Panc1 (cell line): Measurements from ENCODE around the gene SLC7A1. TPM values are rescaled to one million over a fixed set of nuclear protein-coding genes. Genes with fewer than 3 reads are reported as not detected.

ENCODE experiments used
- ATAC-seq: fragments of 200-7000 bp; cut with Tn5 transposase; 2 replicates; pipeline ENCODE4 v1.9.1; 2020; ENCODE audit warnings: mild to moderate bottlenecking, moderate library complexity
- BruUV-seq: library from RNA; stranded (reverse); fragments of 400-500 nt; replicated peaks from 2 replicates; lab custom pipeline; 2021; lab: Mats Ljungman, UMichigan
- CTCF ChIA-PET: fragments of 300-600 bp; sonication (Branson Sonifier 250); formaldehyde crosslinking; loops from one replicate; lab custom pipeline; 2022; ENCODE audit warnings: antibody characterized with exemption; lab: Charles Lee
- POLR2A ChIA-PET: fragments of 300-600 bp; sonication (Branson Sonifier 250); formaldehyde crosslinking; loops from one replicate; lab custom pipeline; 2022; ENCODE audit warnings: antibody characterized with exemption; lab: Charles Lee
- DNase-seq: peaks from one replicate; pipeline ENCODE4 v3.0.0-alpha.2; 2010; ENCODE audit warnings: low read depth, low spot score
- H3K27ac ChIP-seq: 2 replicates; pipeline ENCODE4 v1.5.1; 2011; ENCODE audit warnings: mild to moderate bottlenecking, low read length, inconsistent platforms
- H3K27me3 ChIP-seq: fragments of 200-500 bp; sonication (Bioruptor generic); 2 replicates; pipeline ENCODE4 v1.6.0; 2014; ENCODE audit warnings: low read length, inconsistent platforms; ENCODE audit not compliant: control insufficient read depth, insufficient read depth
- H3K36me3 ChIP-seq: fragments of 200-500 bp; sonication (Bioruptor generic); 2 replicates; pipeline ENCODE4 v1.5.1; 2014; ENCODE audit warnings: inconsistent platforms, mild to moderate bottlenecking, low read length, moderate library complexity; ENCODE audit not compliant: control insufficient read depth, insufficient read depth
- H3K4me1 ChIP-seq: 2 replicates; pipeline ENCODE4 v1.5.1; 2011; ENCODE audit warnings: inconsistent platforms, mild to moderate bottlenecking, low read length, moderate library complexity; ENCODE audit not compliant: control insufficient read depth, insufficient read depth
- H3K4me3 ChIP-seq, 2 experiments: 2 replicates each; pipeline ENCODE4 v1.5.1; 2011 to 2012; ENCODE audit warnings: low read depth in 2 of 2, low read length in 2 of 2, mild to moderate bottlenecking in 2 of 2, inconsistent platforms in 1 of 2, moderate library complexity in 1 of 2
- H3K9me3 ChIP-seq: fragments of 200-500 bp; sonication (Bioruptor generic); 2 replicates; pipeline ENCODE4 v1.5.1; 2014; ENCODE audit warnings: low read depth, mild to moderate bottlenecking, inconsistent platforms, low read length, moderate library complexity; ENCODE audit not compliant: control insufficient read depth, insufficient read depth
- CTCF ChIP-seq: fragments of 450-650 bp; IDR thresholded peaks from 2 replicates; pipeline ENCODE4 v1.5.1; 2017; ENCODE audit warnings: mild to moderate bottlenecking
- POLR2AphosphoS5 ChIP-seq: IDR thresholded peaks from 2 replicates; pipeline ENCODE4 v1.6.1; 2012; ENCODE audit warnings: mild to moderate bottlenecking, low read depth, low read length, moderate library complexity
- SIN3A ChIP-seq: IDR thresholded peaks from 2 replicates; pipeline ENCODE4 v1.6.1; 2012; ENCODE audit warnings: low read depth, mild to moderate bottlenecking, low read length, moderate library complexity, borderline replicate concordance; ENCODE audit not compliant: insufficient read depth
- TCF7L2 ChIP-seq: IDR thresholded peaks from 2 replicates; pipeline ENCODE4 v1.6.1; 2011; ENCODE audit warnings: mild to moderate bottlenecking, low read depth, low read length, inconsistent platforms
- in situ Hi-C: cut with HindIII; loops from 2 replicates; pipeline ENCODE4 v1.10.0; 2016; ENCODE audit warnings: low sequenced_read_pairs, low pct_unique_long_range_greater_than_20kb
- intact Hi-C: fragments of 100-400 bp; cut with micrococcal nuclease; formaldehyde crosslinking; loops from one replicate; pipeline ENCODE4 v1.10.0; 2022; ENCODE audit not compliant: unreplicated experiment
- total RNA-seq: library from RNA; stranded (reverse); gene quantifications from one replicate; pipeline ENCODE4 v1.2.1, GENCODE V29; 2021; ENCODE audit not compliant: unreplicated experiment
- TF ChIP-seq, protein P1 (sequence below), 2 experiments: IDR thresholded peaks; 2 replicates each; pipeline ENCODE4 v1.6.1; 2011 to 2012; ENCODE audit warnings: low read depth in 2 of 2, control low read depth in 1 of 2, low read length in 1 of 2, mild to moderate bottlenecking in 1 of 2, moderate library complexity in 1 of 2; ENCODE audit not compliant: insufficient read depth in 1 of 2

The SLC7A1 gene
- total RNA-seq, 1 experiment from 2014 or later, result 63.3 TPM

DNA sequence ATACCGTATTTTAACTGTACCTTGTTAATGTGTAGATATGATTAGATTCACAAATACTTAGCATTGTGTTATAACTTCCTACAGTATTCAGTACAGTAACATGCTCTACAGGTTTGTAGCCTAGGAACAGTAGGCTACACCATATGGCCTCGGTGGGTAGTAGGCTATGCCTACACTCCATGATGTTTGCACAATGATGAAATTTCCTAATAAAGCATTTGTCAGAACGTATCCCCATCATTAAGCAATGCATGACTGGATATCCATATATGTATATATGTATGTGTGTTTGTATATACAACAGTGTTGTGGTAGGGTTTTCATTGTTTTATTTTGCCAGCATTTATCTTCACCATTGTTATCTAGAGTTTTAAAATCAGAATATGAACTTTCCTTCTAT is 119.4 kb downstream of the SLC7A1 start:
- TF ChIP-seq, protein P1, sequence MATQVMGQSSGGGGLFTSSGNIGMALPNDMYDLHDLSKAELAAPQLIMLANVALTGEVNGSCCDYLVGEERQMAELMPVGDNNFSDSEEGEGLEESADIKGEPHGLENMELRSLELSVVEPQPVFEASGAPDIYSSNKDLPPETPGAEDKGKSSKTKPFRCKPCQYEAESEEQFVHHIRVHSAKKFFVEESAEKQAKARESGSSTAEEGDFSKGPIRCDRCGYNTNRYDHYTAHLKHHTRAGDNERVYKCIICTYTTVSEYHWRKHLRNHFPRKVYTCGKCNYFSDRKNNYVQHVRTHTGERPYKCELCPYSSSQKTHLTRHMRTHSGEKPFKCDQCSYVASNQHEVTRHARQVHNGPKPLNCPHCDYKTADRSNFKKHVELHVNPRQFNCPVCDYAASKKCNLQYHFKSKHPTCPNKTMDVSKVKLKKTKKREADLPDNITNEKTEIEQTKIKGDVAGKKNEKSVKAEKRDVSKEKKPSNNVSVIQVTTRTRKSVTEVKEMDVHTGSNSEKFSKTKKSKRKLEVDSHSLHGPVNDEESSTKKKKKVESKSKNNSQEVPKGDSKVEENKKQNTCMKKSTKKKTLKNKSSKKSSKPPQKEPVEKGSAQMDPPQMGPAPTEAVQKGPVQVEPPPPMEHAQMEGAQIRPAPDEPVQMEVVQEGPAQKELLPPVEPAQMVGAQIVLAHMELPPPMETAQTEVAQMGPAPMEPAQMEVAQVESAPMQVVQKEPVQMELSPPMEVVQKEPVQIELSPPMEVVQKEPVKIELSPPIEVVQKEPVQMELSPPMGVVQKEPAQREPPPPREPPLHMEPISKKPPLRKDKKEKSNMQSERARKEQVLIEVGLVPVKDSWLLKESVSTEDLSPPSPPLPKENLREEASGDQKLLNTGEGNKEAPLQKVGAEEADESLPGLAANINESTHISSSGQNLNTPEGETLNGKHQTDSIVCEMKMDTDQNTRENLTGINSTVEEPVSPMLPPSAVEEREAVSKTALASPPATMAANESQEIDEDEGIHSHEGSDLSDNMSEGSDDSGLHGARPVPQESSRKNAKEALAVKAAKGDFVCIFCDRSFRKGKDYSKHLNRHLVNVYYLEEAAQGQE (IDR thresholded peaks at IDR 0.05; ENCODE audit: insufficient read depth in 1 of 2, low read depth in 2 of 2, low read length in 1 of 2), result no peak
- TF ChIP-seq TCF7L2 (no peak), POLR2AphosphoS5 (no peak), SIN3A (no peak), CTCF (no peak)
- ChIA-PET POLR2A (no interaction called here), CTCF (no interaction called here)
- no peak for DNase-seq
- Histone ChIP-seq H3K9me3 (no peaks in the 10 kb centered on the region), H3K4me1 (no peaks in the 10 kb centered on the region), H3K27ac (no peak overlapping the region), H3K36me3 (no peaks in the 10 kb centered on the region), H3K27me3 (no peaks in the 10 kb centered on the region), H3K4me3 (no peak overlapping the region)
- BruUV-seq, result no TSS peak
- in situ Hi-C loops (no loop called here), intact Hi-C loops (no loop called here)
- no peak for ATAC-seq

DNA sequence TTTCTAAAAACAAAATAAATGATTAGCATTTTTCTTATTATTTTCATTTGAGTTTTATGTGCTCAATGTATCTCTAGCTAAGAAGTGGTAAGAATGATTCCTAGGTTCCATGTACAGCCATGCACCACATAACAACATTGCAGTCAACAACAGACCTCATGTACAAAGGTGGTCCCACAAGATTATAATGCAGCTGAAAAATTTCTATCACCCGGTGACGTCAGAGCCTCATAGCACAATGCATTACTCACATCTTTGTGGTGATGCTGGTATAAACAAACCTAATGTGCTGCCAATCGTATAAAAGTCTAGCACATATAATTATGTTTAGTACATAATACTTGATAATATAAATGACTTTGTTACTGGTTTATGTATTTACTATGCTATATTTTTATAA is 120.5 kb downstream of the SLC7A1 start:
- Histone ChIP-seq H3K27me3 (no peaks in the 10 kb centered on the region), H3K4me1 (no peaks in the 10 kb centered on the region), H3K9me3 (no peaks in the 10 kb centered on the region), H3K27ac (no peak overlapping the region), H3K4me3 (no peak overlapping the region), H3K36me3 (no peaks in the 10 kb centered on the region)
- BruUV-seq, result no TSS peak
- ChIA-PET POLR2A (no interaction called here), CTCF (no interaction called here)
- TF ChIP-seq POLR2AphosphoS5 (no peak), CTCF (no peak), TCF7L2 (no peak), SIN3A (no peak)
- TF ChIP-seq, protein P1 (IDR thresholded peaks at IDR 0.05; ENCODE audit: insufficient read depth in 1 of 2, low read depth in 2 of 2, low read length in 1 of 2), result no peak
- in situ Hi-C loops, result no loop called here
- no peak for ATAC-seq
- DNase-seq, result no peak
- intact Hi-C loops, result no loop called here
